HepG2 (cell line): ENCODE results near the gene SHPK. TPM values are rescaled to one million over a fixed set of nuclear protein-coding genes. Genes with fewer than 3 reads are reported as not detected.
A peak's percentile ranks its signal among the peaks of the same experiment; 100 is the strongest.

Experiments
- ATAC-seq: fragments of 200-7000 bp; cut with Tn5 transposase; 3 replicates; pipeline ENCODE4 v1.9.1; 2020; ENCODE audit warnings: mild to moderate bottlenecking, moderate library complexity
- BruUV-seq: library from RNA; stranded (reverse); fragments of 400-500 nt; replicated peaks from 2 replicates; lab custom pipeline; 2021; lab: Mats Ljungman, UMichigan
- CTCF ChIA-PET: fragments of 300-600 bp; formaldehyde crosslinking; extraction: SDS; loops from one replicate; lab custom pipeline; 2021; ENCODE audit warnings: low total read pairs, inconsistent platforms, low intra/inter-chr PET ratio; lab: Yijun Ruan, JAX
- POLR2A ChIA-PET: fragments of 350-600 bp; sonication (Branson Sonifier 250); formaldehyde crosslinking; loops from one replicate; lab custom pipeline; 2020; ENCODE audit warnings: antibody characterized with exemption, inconsistent platforms; lab: Yijun Ruan, JAX
- DNase-seq: peaks from one replicate; pipeline ENCODE4 v3.0.0-alpha.2; 2015; ENCODE audit warnings: low spot score
- FAIRE-seq: peaks from 3 replicates; lab custom pipeline; 2011; peaks lifted over from hg19 to GRCh38; lab: Jason Lieb, UNC
- H2AFZ ChIP-seq: one replicate; pipeline ENCODE4 v1.6.1; 2011; ENCODE audit warnings: low read length, inconsistent platforms
- H3K27ac ChIP-seq: fragments of 300-600 bp; 3 replicates; pipeline ENCODE4 v1.8.0; 2011; ENCODE audit warnings: mixed run types, mild to moderate bottlenecking, mixed read lengths, low read length, inconsistent platforms; ENCODE audit not compliant: insufficient read depth; ENCODE audit errors: extremely low read length
- H3K27me3 ChIP-seq, 2 experiments: fragments of 200-600 bp in 1 of 2; 2 replicates in 1 of 2; 3 replicates in 1 of 2; pipeline versions ENCODE4 v1.6.0 to v1.8.0; 2011; ENCODE audit warnings: low read length in 2 of 2, mild to moderate bottlenecking in 2 of 2, moderate library complexity in 2 of 2, inconsistent platforms in 1 of 2; ENCODE audit not compliant: insufficient read depth in 2 of 2, control insufficient read depth in 1 of 2
- H3K36me3 ChIP-seq, 2 experiments: fragments of 200-600 bp in 1 of 2; replicated peaks in 1 of 2; 2 replicates in 1 of 2; 3 replicates in 1 of 2; pipeline versions ENCODE4 v1.5.1 to v1.8.0; 2011; ENCODE audit warnings: low read length in 2 of 2, inconsistent platforms in 1 of 2; ENCODE audit not compliant: insufficient read depth in 2 of 2, control insufficient read depth in 1 of 2
- H3K4me1 ChIP-seq: 2 replicates; pipeline ENCODE4 v1.5.1; 2012; ENCODE audit warnings: low read length, inconsistent platforms; ENCODE audit not compliant: insufficient read depth
- H3K4me2 ChIP-seq: 2 replicates; pipeline ENCODE4 v1.6.0; 2011; ENCODE audit warnings: low read depth, low read length, inconsistent platforms
- H3K4me3 ChIP-seq, 3 experiments: fragments of 200-600 bp in 1 of 3; sonication (generic), shearing (Covaris generic) in 1 of 3; replicated peaks in 1 of 3; 2 replicates each; pipeline ENCODE4 v1.5.1; 2011 to 2016; ENCODE audit warnings: low read length in 3 of 3, inconsistent platforms in 2 of 3, low read depth in 2 of 3, mild to moderate bottlenecking in 2 of 3, control low read depth in 1 of 3, mixed read lengths in 1 of 3; ENCODE audit not compliant: insufficient read depth in 1 of 3
- H3K79me2 ChIP-seq: one replicate; pipeline ENCODE4 v1.6.1; 2011; ENCODE audit warnings: low read length, inconsistent platforms; ENCODE audit not compliant: insufficient read depth
- H3K9ac ChIP-seq: 2 replicates; pipeline ENCODE4 v1.6.0; 2011; ENCODE audit warnings: mild to moderate bottlenecking, low read depth, low read length, inconsistent platforms; ENCODE audit not compliant: insufficient read depth
- H3K9me3 ChIP-seq: 2 replicates; pipeline ENCODE4 v1.5.1; 2012; ENCODE audit warnings: mild to moderate bottlenecking, low read length
- H4K20me1 ChIP-seq: 2 replicates; pipeline ENCODE4 v1.6.0; 2011; ENCODE audit warnings: inconsistent platforms, mild to moderate bottlenecking, low read length, moderate library complexity; ENCODE audit not compliant: insufficient read depth
- AGO2 ChIP-seq: fragments of 200-400 bp; formaldehyde crosslinking; optimal IDR thresholded peaks from 2 replicates; pipeline ENCODE3; 2017; ENCODE audit warnings: mild to moderate bottlenecking, low read depth, low read length, moderate library complexity
- ARID2 ChIP-seq: sonication (generic); formaldehyde crosslinking; IDR thresholded peaks from 2 replicates; pipeline ENCODE4 v1.8.1; 2022; ENCODE audit warnings: mild to moderate bottlenecking, missing genetic modification reagents, borderline replicate concordance
- ELK4 ChIP-seq: sonication (generic); formaldehyde crosslinking; IDR thresholded peaks from 2 replicates; pipeline ENCODE4 v1.9.0; 2021; ENCODE audit warnings: missing genetic modification reagents, borderline replicate concordance
- GFI1 ChIP-seq: sonication (generic); formaldehyde crosslinking; IDR thresholded peaks from 2 replicates; pipeline ENCODE4 v1.5.0; 2020; ENCODE audit warnings: missing genetic modification reagents, mild to moderate bottlenecking, borderline replicate concordance
- REL ChIP-seq: sonication (generic); formaldehyde crosslinking; conservative IDR thresholded peaks from 2 replicates; pipeline ENCODE4 v1.8.0; 2022; ENCODE audit warnings: mild to moderate bottlenecking, missing genetic modification reagents, moderate library complexity
- ZNF44 ChIP-seq: sonication (generic); formaldehyde crosslinking; IDR thresholded peaks from 2 replicates; pipeline ENCODE4 v1.5.1; 2020; ENCODE audit warnings: mild to moderate bottlenecking, missing genetic modification reagents
- ZNF446 ChIP-seq: sonication (generic); formaldehyde crosslinking; IDR thresholded peaks from 2 replicates; pipeline ENCODE4 v1.5.0; 2020; ENCODE audit warnings: mild to moderate bottlenecking, missing genetic modification reagents
- WGBS: methylation state at CpG from one replicate; pipeline ENCODE4 v1.1.6; 2017; ENCODE audit warnings: low lambda C conversion rate; 5-methylcytosine and 5-hydroxymethylcytosine counted together
- in situ Hi-C: cut with HindIII; loops from 2 replicates; pipeline ENCODE4 v1.10.0; 2017; ENCODE audit warnings: low pct_unique_long_range_greater_than_20kb; ENCODE audit not compliant: extremely low pct_ligation_motif_present
- intact Hi-C: fragments of 100-400 bp; cut with micrococcal nuclease; formaldehyde crosslinking; loops from one replicate; pipeline ENCODE4 v1.10.0; 2022; ENCODE audit not compliant: unreplicated experiment
- polyA plus RNA-seq, 8 experiments: library from polyadenylated mRNA; depleted of rRNA in 3 of 8; stranded (reverse) in 7 of 8; unstranded in 1 of 8; fragments of >200 nt; fragmentation: Illumina TruSeq in 4 of 8; extraction: Trizol in 4 of 8; gene quantifications; 2 replicates each; pipeline versions ENCODE4 v1.2.1 to v1.2.3, GENCODE V29; 2011 to 2016; ENCODE audit warnings: low read depth in 4 of 8, missing spikeins in 1 of 8, mixed read lengths in 1 of 8; ENCODE audit not compliant: insufficient read depth in 1 of 8
- total RNA-seq, 5 experiments: library from RNA; depleted of rRNA; stranded (reverse); fragments of >200 nt; fragmentation: Illumina TruSeq; extraction: Trizol; gene quantifications; 2 replicates each; pipeline ENCODE4 v1.2.3, GENCODE V29; 2016; ENCODE audit warnings: low read depth in 1 of 5
- TF ChIP-seq, protein P1 (sequence below): sonication (generic); formaldehyde crosslinking; IDR thresholded peaks from 2 replicates; pipeline ENCODE4 v1.8.0; 2022; ENCODE audit warnings: low read depth, missing genetic modification reagents
- TF ChIP-seq, protein P2 (sequence below): sonication (generic); formaldehyde crosslinking; IDR thresholded peaks from 2 replicates; pipeline ENCODE4 v1.8.0; 2023; ENCODE audit warnings: mild to moderate bottlenecking, missing genetic modification reagents
- TF ChIP-seq, protein P3 (sequence below): sonication (generic); formaldehyde crosslinking; IDR thresholded peaks from 2 replicates; pipeline ENCODE4 v1.4.0; 2020; ENCODE audit warnings: missing genetic modification reagents
- TF ChIP-seq, protein P4 (sequence below): sonication (generic); formaldehyde crosslinking; IDR thresholded peaks from 2 replicates; pipeline ENCODE4 v1.8.1; 2023; ENCODE audit warnings: mild to moderate bottlenecking, missing genetic modification reagents, borderline replicate concordance

The SHPK gene
- total and polyA plus RNA-seq, 2 of the 13 experiments (the other 11 are each of a cell fraction or from before 2014, with no cell fraction given): 16.2 to 30.9 TPM

DNA sequence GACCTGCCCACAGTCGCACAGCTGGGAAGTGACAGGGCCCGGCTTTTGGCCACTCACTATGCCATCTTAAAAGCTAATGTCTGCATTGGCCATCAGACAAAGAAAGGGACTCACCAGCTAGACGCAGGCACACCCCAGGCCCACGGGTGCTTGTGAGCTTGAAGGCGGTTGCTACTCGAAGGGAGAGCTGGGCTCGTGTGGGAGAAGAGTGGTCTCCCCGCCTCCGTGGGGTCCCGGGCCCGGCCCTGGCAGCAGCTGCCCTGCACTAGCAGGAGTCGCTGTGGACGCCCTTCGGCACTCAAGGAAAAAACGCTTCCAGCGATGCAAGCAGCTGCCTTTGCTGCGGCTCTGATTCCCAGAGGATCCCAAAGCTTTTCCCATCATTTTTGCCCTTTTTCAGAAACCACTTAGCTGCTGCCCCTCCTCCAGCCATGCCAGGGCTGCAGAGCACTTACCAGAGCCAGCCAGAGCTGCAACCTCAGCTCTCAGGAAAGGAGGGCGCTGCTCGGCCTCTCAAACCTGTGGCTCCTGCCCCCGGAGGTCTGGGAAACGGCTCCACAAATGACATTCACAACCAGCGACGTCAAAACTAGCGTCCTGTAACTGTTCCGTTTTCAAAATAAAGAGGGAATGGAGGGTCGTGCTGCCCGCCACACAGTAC is 39.1 kb downstream of the SHPK start:
- Histone ChIP-seq H3K4me2 (no peak overlapping the region), H3K9me3 (no peaks in the 10 kb centered on the region), H4K20me1 (no peaks in the 10 kb centered on the region), H3K36me3 (peaks cover 6 to 8% of the 10 kb centered on the region in 2 experiments; a peak in 3 of 5 replicates), H2AFZ (no peak overlapping the region), H3K27me3 (no peaks in the 10 kb centered on the region), H3K9ac (no peak overlapping the region), H3K4me3 (no peak overlapping the region), H3K4me1 (no peaks in the 10 kb centered on the region), H3K27ac (no peak overlapping the region), H3K79me2 (no peaks in the 10 kb centered on the region)
- WGBS: 98% methylated on average over 12 of the region's 27 CpGs
- ATAC-seq (no peak), FAIRE-seq (no peak), DNase-seq (no peak)
- no TSS peak for BruUV-seq
- POLR2A ChIA-PET: no interaction called here
- in situ Hi-C loops: no loop called here
- intact Hi-C loops: no loop called here
- CTCF ChIA-PET: no interaction called here
- TF ChIP-seq ZNF446 (CRISPR knock-in tag) (no peak), AGO2 (peak; percentile 32)

DNA sequence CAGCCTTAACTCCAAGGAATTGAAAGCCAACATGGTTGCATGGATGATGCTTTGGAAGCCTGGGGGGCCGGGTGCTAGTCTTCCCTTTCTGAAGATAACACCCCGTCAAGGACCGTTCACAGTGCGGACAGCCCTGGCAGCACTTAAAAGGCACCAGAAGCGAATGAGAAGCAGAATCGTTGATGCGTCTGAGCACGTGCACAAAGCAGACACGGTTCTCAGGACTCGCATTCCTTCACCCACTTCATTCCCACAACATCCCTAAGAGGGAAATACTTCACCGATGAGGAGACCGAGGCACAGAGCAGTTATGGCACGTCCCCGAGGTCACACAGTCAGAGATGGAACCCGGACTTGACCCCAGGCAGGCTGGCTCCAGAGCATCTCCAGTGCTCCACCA is 41.1 kb downstream of the SHPK start:
- H3K4me2 ChIP-seq: no peak overlapping the region
- H3K36me3 ChIP-seq: peaks cover 12 to 26% of the 10 kb centered on the region in 2 experiments; a peak in 4 of 5 replicates
- H3K4me3 ChIP-seq: no peak overlapping the region
- 96% methylated on average over 14 of the region's 15 CpGs for WGBS
- H3K27me3 ChIP-seq: no peaks in the 10 kb centered on the region
- no peaks in the 10 kb centered on the region for H3K4me1 ChIP-seq
- H4K20me1 ChIP-seq: no peaks in the 10 kb centered on the region
- H3K27ac ChIP-seq: no peak overlapping the region
- no peaks in the 10 kb centered on the region for H3K9me3 ChIP-seq
- intact Hi-C loops: no loop called here
- POLR2A ChIA-PET: no interaction called here
- in situ Hi-C loops: no loop called here
- H3K79me2 ChIP-seq: no peaks in the 10 kb centered on the region
- DNase-seq: no peak
- no peak overlapping the region for H3K9ac ChIP-seq
- FAIRE-seq: no peak
- H2AFZ ChIP-seq: no peak overlapping the region
- BruUV-seq: no TSS peak
- ATAC-seq: no peak
- CTCF ChIA-PET: no interaction called here
- TF ChIP-seq, protein P1, sequence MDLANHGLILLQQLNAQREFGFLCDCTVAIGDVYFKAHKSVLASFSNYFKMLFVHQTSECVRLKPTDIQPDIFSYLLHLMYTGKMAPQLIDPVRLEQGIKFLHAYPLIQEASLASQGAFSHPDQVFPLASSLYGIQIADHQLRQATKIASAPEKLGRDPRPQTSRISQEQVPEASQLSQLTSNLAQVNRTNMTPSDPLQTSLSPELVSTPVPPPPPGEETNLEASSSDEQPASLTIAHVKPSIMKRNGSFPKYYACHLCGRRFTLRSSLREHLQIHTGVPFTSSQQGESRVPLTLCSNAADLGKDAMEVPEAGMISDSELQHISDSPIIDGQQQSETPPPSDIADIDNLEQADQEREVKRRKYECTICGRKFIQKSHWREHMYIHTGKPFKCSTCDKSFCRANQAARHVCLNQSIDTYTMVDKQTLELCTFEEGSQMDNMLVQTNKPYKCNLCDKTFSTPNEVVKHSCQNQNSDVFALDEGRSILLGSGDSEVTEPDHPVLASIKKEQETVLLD (CRISPR knock-in tag): no peak
- no peak for TF ChIP-seq ARID2 (CRISPR knock-in tag)
- no peak for TF ChIP-seq ZNF44
- TF ChIP-seq, protein P2, sequence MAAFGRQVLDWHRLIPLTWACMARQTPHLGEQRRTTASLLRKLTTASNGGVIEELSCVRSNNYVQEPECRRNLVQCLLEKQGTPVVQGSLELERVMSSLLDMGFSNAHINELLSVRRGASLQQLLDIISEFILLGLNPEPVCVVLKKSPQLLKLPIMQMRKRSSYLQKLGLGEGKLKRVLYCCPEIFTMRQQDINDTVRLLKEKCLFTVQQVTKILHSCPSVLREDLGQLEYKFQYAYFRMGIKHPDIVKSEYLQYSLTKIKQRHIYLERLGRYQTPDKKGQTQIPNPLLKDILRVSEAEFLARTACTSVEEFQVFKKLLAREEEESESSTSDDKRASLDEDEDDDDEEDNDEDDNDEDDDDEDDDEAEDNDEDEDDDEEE (CRISPR knock-in tag): no peak
- no peak for TF ChIP-seq REL (CRISPR knock-in tag)
- no peak for TF ChIP-seq GFI1 (CRISPR knock-in tag)
- TF ChIP-seq ELK4 (CRISPR knock-in tag): no peak
- TF ChIP-seq, protein P3, sequence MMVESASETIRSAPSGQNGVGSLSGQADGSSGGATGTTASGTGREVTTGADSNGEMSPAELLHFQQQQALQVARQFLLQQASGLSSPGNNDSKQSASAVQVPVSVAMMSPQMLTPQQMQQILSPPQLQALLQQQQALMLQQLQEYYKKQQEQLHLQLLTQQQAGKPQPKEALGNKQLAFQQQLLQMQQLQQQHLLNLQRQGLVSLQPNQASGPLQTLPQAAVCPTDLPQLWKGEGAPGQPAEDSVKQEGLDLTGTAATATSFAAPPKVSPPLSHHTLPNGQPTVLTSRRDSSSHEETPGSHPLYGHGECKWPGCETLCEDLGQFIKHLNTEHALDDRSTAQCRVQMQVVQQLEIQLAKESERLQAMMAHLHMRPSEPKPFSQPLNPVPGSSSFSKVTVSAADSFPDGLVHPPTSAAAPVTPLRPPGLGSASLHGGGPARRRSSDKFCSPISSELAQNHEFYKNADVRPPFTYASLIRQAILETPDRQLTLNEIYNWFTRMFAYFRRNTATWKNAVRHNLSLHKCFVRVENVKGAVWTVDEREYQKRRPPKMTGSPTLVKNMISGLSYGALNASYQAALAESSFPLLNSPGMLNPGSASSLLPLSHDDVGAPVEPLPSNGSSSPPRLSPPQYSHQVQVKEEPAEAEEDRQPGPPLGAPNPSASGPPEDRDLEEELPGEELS (CRISPR knock-in tag): no peak
- TF ChIP-seq, protein P4, sequence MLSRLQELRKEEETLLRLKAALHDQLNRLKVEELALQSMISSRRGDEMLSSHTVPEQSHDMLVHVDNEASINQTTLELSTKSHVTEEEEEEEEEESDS (CRISPR knock-in tag): no peak
